ENCODE data around the gene MFSD12. TPM values are rescaled to one million over a fixed set of nuclear protein-coding genes. Genes with fewer than 3 reads are reported as not detected.

MFSD12 gene
- total and polyA plus RNA-seq, 2 experiments from 2014 or later = 44.7 to 57.7 TPM

DNA sequence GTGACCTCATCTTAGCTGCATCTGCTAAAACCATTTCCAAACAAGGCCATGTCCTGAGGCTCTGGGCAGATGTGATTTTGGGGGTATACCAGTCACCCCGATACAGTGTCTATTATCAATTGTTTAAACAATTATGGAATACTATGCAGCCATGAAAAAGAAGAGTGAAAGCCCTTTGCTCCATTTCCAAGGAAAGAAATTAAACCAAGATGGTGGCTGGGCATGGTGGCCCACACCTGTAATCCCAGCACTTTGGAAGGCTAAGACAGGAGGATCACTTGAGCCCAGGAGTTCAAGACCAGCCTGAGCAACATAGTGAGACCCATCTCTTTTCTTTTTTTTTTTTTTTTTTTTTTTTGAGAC, 17.6 kb downstream of the MFSD12 start:
- no peak for DNase-seq (ENCODE audit: low spot score)
- Histone ChIP-seq H3K4me1 (ENCODE audit: insufficient read depth) (no peaks in the 10 kb centered on the region), H3K79me2 (no peaks in the 10 kb centered on the region), H3K27me3 (no peaks in the 10 kb centered on the region), H3K4me2 (no peak overlapping the region), H3K9me2 (replicated peaks; ENCODE audit: insufficient read depth) (no peaks in the 10 kb centered on the region), H3K9me3 (ENCODE audit: low read depth) (no peaks in the 10 kb centered on the region), H3K36me3 (replicated peaks; ENCODE audit: insufficient read depth, low read depth) (no peaks in the 10 kb centered on the region), H3K27ac (no peak overlapping the region), H3K4me3 (no peak overlapping the region), H4K20me1 (ENCODE audit: insufficient read depth, poor library complexity, severe bottlenecking) (peaks cover 3% of the 10 kb centered on the region), H2AFZ (no peak overlapping the region)
- WGBS (ENCODE audit: low lambda C conversion rate, missing lambda C conversion rate) = 100% methylated on average over 1 of the region's 1 CpG
- TF ChIP-seq, protein P1, sequence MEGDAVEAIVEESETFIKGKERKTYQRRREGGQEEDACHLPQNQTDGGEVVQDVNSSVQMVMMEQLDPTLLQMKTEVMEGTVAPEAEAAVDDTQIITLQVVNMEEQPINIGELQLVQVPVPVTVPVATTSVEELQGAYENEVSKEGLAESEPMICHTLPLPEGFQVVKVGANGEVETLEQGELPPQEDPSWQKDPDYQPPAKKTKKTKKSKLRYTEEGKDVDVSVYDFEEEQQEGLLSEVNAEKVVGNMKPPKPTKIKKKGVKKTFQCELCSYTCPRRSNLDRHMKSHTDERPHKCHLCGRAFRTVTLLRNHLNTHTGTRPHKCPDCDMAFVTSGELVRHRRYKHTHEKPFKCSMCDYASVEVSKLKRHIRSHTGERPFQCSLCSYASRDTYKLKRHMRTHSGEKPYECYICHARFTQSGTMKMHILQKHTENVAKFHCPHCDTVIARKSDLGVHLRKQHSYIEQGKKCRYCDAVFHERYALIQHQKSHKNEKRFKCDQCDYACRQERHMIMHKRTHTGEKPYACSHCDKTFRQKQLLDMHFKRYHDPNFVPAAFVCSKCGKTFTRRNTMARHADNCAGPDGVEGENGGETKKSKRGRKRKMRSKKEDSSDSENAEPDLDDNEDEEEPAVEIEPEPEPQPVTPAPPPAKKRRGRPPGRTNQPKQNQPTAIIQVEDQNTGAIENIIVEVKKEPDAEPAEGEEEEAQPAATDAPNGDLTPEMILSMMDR (IDR thresholded peaks at IDR 0.05; ENCODE audit: poor library complexity) = no peak
- TF ChIP-seq EZH2 (IDR thresholded peaks at IDR 0.05; ENCODE audit: borderline replicate concordance) = no peak
- no peak for TF ChIP-seq EZH2phosphoT487 (IDR thresholded peaks at IDR 0.05; ENCODE audit: low read depth, severe bottlenecking, unreplicated experiment)

DNA sequence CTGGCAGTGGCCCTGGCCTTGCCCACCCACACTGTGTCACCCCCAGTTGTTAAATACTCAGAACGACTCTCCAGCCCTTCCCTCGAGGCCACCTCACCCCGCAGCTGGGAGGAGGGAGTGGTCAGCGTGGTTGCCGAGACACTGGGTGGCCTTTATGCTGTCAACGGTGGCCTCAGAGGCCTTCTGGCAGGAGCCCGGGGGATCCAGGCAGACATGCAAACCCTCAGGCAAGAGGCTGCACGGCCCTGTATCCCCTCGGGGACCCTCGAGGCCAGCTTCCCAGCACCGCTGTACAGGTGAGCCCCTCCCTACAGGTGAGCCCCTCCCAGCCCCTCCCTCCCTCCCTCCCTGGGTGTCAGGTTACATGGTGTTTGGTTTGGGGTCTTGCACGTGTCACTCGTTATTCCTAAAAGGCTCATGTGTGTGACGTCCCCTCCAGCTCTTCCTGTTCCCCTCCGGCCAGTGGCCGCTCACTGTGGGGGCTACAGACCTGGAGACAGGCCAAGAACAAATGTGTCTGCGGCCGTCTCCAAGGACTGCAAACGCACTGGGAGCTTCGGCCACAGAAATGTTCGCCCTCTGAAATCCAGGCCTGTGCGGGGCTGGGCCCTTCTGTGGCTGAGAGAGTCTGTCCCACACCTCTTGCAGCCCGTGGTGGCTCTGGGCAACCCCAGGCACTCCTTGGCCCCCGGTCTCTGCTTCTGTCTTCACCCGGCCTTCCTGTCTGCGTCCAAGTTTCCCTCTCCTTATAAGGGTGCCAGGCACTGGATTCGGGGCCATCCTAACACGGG, 18.2 kb downstream of the MFSD12 start, which contains the start of gene TEKTIP1:
Gene TEKTIP1 (plus strand): TSS at position 210 of the 791 bp plus-strand sequence. CDS start 4 bp downstream, at position 214.
- no peaks in the 10 kb centered on the region for H3K36me3 ChIP-seq (replicated peaks; ENCODE audit: insufficient read depth, low read depth)
- TF ChIP-seq, protein P1 (IDR thresholded peaks at IDR 0.05; ENCODE audit: poor library complexity) = no peak
- TF ChIP-seq EZH2phosphoT487 (IDR thresholded peaks at IDR 0.05; ENCODE audit: low read depth, severe bottlenecking, unreplicated experiment) (no peak), EZH2 (IDR thresholded peaks at IDR 0.05; ENCODE audit: borderline replicate concordance) (no peak)

DNA sequence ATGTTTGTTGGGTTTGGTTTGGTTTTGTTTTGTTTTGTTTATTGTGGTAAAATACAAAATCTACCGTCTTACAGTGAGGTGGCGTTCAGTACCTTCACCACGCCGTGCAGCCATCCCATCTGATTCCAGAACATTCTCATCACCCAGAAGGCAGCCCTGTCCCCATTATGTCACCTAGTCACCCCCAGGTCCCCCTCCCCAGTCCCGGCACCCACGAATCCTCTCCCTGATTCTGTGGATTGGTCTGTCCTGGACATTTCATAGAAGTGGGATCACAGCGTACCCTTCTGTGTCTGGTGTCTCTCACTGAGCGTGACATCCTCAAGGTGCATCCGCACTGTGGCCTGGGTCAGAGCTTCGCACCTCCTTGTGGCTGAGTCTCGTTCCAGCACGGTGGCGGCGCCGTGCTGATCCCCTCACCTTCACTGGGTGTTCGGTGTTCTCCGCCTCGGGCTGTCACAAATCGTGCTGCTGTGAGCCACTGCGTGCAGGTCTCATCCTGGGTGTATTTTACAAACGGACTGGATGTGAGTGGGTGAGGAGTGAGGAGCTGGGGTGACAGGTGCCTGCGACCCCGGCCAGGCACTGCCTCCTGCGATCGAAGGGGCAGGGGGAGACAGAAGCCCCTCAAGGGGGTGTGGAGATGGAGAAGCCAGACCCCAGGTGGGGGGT, 19.0 kb downstream of the MFSD12 start:
- 83% methylated on average over 25 of the region's 25 CpGs for WGBS (ENCODE audit: low lambda C conversion rate, missing lambda C conversion rate)
- Histone ChIP-seq H3K27ac (no peak overlapping the region), H4K20me1 (ENCODE audit: insufficient read depth, poor library complexity, severe bottlenecking) (peaks cover 3% of the 10 kb centered on the region), H3K9me2 (replicated peaks; ENCODE audit: insufficient read depth) (no peaks in the 10 kb centered on the region), H3K9me3 (ENCODE audit: low read depth) (no peaks in the 10 kb centered on the region), H3K4me1 (ENCODE audit: insufficient read depth) (no peaks in the 10 kb centered on the region), H3K36me3 (replicated peaks; ENCODE audit: insufficient read depth, low read depth) (no peaks in the 10 kb centered on the region), H3K4me3 (no peak overlapping the region), H3K27me3 (no peaks in the 10 kb centered on the region), H3K4me2 (no peak overlapping the region), H2AFZ (no peak overlapping the region), H3K79me2 (no peaks in the 10 kb centered on the region)
- no peak for DNase-seq (ENCODE audit: low spot score)
- no peak for TF ChIP-seq EZH2phosphoT487 (IDR thresholded peaks at IDR 0.05; ENCODE audit: low read depth, severe bottlenecking, unreplicated experiment)
- TF ChIP-seq, protein P1 (IDR thresholded peaks at IDR 0.05; ENCODE audit: poor library complexity) = no peak
- no peak for TF ChIP-seq EZH2 (IDR thresholded peaks at IDR 0.05; ENCODE audit: borderline replicate concordance)

More for the DNA sequence above, 18.2 kb downstream of the MFSD12 start, which contains the start of gene TEKTIP1:
- no peaks in the 10 kb centered on the region for H3K4me1 ChIP-seq (ENCODE audit: insufficient read depth)
- H3K4me3 ChIP-seq = no peak within 1 kb of the TSS
- no peaks in the 10 kb centered on the region for H3K9me3 ChIP-seq (ENCODE audit: low read depth)
- DNase-seq (ENCODE audit: low spot score) = no peak
- H3K79me2 ChIP-seq = no peaks in the 10 kb centered on the region
- no peaks in the 10 kb centered on the region for H3K27me3 ChIP-seq
- no peaks in the 10 kb centered on the region for H3K9me2 ChIP-seq (replicated peaks; ENCODE audit: insufficient read depth)
- no peak within 1 kb of the TSS for H2AFZ ChIP-seq
- H4K20me1 ChIP-seq (ENCODE audit: insufficient read depth, poor library complexity, severe bottlenecking) = peaks cover 3% of the 10 kb centered on the region
- H3K4me2 ChIP-seq = no peak within 1 kb of the TSS
- 73% methylated on average over 25 of the region's 28 CpGs for WGBS (ENCODE audit: low lambda C conversion rate, missing lambda C conversion rate)
- H3K27ac ChIP-seq = no peak within 1 kb of the TSS
